ENCODE data around the gene CNTNAP4. TPM values are rescaled to one million over a fixed set of nuclear protein-coding genes. Genes with fewer than 3 reads are reported as not detected.

CNTNAP4 gene
- total RNA-seq, 1 experiment from 2014 or later = not detected

DNA sequence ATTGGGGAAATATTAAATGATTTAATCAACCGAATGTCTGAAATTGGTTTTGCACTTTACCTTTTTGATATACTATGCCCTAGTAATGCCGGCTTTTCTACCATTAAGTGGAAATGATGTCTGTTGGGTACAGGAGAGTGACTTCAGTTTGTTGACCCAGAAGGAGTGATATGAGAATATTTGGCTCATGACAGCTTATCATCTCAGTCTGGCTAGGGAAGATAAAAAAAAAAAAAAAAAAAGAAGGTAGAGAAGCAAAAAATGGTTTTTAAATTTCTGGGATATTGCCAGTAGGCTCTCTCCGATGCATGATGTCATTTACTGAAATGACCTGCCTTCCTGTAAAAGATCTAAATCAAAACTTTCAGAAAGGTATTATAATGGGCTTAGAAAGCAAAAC is 69.0 kb downstream of the CNTNAP4 start:
- intact Hi-C loops (cut with micrococcal nuclease) = no loop called here
- Histone ChIP-seq H3K9me2 (ENCODE audit: insufficient read depth) (no peaks in the 10 kb centered on the region), H3K79me2 (ENCODE audit: insufficient read depth, low read length) (no peaks in the 10 kb centered on the region), H3K9me3 (ENCODE audit: control insufficient read depth in 1 of 2, insufficient read depth in 1 of 2, low read depth in 1 of 2, low read length in 2 of 2) (peaks cover 0 to 3% of the 10 kb centered on the region in 2 experiments; a peak in 2 of 4 replicates), H3K27ac (ENCODE audit: low read depth, low read length) (no peak overlapping the region), H3K4me2 (ENCODE audit: low read length) (no peak overlapping the region), H3K4me1 (ENCODE audit: control insufficient read depth in 1 of 2, insufficient read depth in 2 of 2, low read length in 2 of 2) (no peaks in the 10 kb centered on the region), H3K27me3 (ENCODE audit: insufficient read depth, low read length) (no peaks in the 10 kb centered on the region), H4K20me1 (ENCODE audit: insufficient read depth) (no peaks in the 10 kb centered on the region), H3K36me3 (ENCODE audit: control insufficient read depth in 1 of 2, insufficient read depth in 2 of 2, low read length in 2 of 2) (no peaks in the 10 kb centered on the region), H3K9ac (ENCODE audit: low read length) (no peak overlapping the region), H2AFZ (ENCODE audit: low read depth, low read length, poor library complexity, severe bottlenecking) (no peak overlapping the region), H3K4me3 (replicated peaks in 1 of 2; ENCODE audit: low read depth in 1 of 2, low read length in 2 of 2) (no peak overlapping the region)
- POLR2A ChIA-PET = no interaction called here
- RAD21 ChIA-PET (ENCODE audit: low non-redundant PET in 1 of 2, low total read pairs in 2 of 2, uncharacterized antibody in 2 of 2, unreplicated experiment in 2 of 2) = no interaction called here
- CTCF ChIA-PET = no interaction called here
- DNase-seq (ENCODE audit: low read depth, low spot score) (no peak), ATAC-seq (no peak)
- TF ChIP-seq SRF (IDR thresholded peaks at IDR 0.05; ENCODE audit: low read depth) (no peak), TCF7L2 (IDR thresholded peaks at IDR 0.05; ENCODE audit: borderline replicate concordance, extremely low read depth, insufficient read depth, insufficient read length) (no peak), FOSL1 (IDR thresholded peaks at IDR 0.05; ENCODE audit: low read depth) (no peak), SIN3A (IDR thresholded peaks at IDR 0.05; ENCODE audit: low read depth) (no peak), CBX3 (IDR thresholded peaks at IDR 0.05; ENCODE audit: low read depth) (no peak), ELF1 (IDR thresholded peaks at IDR 0.05; ENCODE audit: borderline replicate concordance, low read depth) (no peak), POLR2AphosphoS5 (IDR thresholded peaks at IDR 0.05; ENCODE audit: low read depth, low read length) (no peak), RAD21 (IDR thresholded peaks at IDR 0.05; ENCODE audit: low read depth) (no peak), EZH2phosphoT487 (IDR thresholded peaks at IDR 0.05; ENCODE audit: borderline replicate concordance) (no peak), CEBPB (IDR thresholded peaks at IDR 0.05; ENCODE audit: low read depth) (no peak), YY1 (IDR thresholded peaks at IDR 0.05; ENCODE audit: extremely low read depth, insufficient replicate concordance, low read depth, low read length) (no peak)
- TF ChIP-seq, protein P1, sequence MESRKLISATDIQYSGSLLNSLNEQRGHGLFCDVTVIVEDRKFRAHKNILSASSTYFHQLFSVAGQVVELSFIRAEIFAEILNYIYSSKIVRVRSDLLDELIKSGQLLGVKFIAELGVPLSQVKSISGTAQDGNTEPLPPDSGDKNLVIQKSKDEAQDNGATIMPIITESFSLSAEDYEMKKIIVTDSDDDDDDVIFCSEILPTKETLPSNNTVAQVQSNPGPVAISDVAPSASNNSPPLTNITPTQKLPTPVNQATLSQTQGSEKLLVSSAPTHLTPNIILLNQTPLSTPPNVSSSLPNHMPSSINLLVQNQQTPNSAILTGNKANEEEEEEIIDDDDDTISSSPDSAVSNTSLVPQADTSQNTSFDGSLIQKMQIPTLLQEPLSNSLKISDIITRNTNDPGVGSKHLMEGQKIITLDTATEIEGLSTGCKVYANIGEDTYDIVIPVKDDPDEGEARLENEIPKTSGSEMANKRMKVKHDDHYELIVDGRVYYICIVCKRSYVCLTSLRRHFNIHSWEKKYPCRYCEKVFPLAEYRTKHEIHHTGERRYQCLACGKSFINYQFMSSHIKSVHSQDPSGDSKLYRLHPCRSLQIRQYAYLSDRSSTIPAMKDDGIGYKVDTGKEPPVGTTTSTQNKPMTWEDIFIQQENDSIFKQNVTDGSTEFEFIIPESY (IDR thresholded peaks at IDR 0.05; ENCODE audit: extremely low read depth, insufficient replicate concordance, low read length) = no peak
- TF ChIP-seq, protein P2, sequence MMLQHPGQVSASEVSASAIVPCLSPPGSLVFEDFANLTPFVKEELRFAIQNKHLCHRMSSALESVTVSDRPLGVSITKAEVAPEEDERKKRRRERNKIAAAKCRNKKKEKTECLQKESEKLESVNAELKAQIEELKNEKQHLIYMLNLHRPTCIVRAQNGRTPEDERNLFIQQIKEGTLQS (IDR thresholded peaks at IDR 0.05) = no peak
- TF ChIP-seq, protein P3, sequence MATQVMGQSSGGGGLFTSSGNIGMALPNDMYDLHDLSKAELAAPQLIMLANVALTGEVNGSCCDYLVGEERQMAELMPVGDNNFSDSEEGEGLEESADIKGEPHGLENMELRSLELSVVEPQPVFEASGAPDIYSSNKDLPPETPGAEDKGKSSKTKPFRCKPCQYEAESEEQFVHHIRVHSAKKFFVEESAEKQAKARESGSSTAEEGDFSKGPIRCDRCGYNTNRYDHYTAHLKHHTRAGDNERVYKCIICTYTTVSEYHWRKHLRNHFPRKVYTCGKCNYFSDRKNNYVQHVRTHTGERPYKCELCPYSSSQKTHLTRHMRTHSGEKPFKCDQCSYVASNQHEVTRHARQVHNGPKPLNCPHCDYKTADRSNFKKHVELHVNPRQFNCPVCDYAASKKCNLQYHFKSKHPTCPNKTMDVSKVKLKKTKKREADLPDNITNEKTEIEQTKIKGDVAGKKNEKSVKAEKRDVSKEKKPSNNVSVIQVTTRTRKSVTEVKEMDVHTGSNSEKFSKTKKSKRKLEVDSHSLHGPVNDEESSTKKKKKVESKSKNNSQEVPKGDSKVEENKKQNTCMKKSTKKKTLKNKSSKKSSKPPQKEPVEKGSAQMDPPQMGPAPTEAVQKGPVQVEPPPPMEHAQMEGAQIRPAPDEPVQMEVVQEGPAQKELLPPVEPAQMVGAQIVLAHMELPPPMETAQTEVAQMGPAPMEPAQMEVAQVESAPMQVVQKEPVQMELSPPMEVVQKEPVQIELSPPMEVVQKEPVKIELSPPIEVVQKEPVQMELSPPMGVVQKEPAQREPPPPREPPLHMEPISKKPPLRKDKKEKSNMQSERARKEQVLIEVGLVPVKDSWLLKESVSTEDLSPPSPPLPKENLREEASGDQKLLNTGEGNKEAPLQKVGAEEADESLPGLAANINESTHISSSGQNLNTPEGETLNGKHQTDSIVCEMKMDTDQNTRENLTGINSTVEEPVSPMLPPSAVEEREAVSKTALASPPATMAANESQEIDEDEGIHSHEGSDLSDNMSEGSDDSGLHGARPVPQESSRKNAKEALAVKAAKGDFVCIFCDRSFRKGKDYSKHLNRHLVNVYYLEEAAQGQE (IDR thresholded peaks at IDR 0.05; ENCODE audit: low read depth) = no peak
- no TSS peak for BruUV-seq (replicated peaks)

Measured in HCT116 (cell line).